Breast epithelium (tissue), 3 donors: Measurements from ENCODE around the gene IGIP.

Source experiments
- POLR2A ChIP-seq: fragments of 450-650 bp; IDR thresholded peaks from one replicate; pipeline ENCODE4 v1.6.1; 2016; ENCODE audit warnings: antibody characterized with exemption, mild to moderate bottlenecking, moderate library complexity
- POLR2AphosphoS5 ChIP-seq, 3 donors: sonication (generic); formaldehyde crosslinking; IDR thresholded peaks; one replicate each; pipeline ENCODE4 v1.6.1; 2017; ENCODE audit warnings: antibody characterized with exemption in 3 of 3
- TF ChIP-seq, protein P1 (sequence below), 3 donors: fragments of 450-650 bp; IDR thresholded peaks; one replicate each; pipeline ENCODE4 v1.5.1; 2016 to 2017; ENCODE audit warnings: antibody characterized with exemption in 3 of 3, mild to moderate bottlenecking in 3 of 3, moderate library complexity in 3 of 3

- TF ChIP-seq POLR2A (no peak), POLR2AphosphoS5 (IDR thresholded peaks at IDR 0.05) (no peak)
- TF ChIP-seq, protein P1, sequence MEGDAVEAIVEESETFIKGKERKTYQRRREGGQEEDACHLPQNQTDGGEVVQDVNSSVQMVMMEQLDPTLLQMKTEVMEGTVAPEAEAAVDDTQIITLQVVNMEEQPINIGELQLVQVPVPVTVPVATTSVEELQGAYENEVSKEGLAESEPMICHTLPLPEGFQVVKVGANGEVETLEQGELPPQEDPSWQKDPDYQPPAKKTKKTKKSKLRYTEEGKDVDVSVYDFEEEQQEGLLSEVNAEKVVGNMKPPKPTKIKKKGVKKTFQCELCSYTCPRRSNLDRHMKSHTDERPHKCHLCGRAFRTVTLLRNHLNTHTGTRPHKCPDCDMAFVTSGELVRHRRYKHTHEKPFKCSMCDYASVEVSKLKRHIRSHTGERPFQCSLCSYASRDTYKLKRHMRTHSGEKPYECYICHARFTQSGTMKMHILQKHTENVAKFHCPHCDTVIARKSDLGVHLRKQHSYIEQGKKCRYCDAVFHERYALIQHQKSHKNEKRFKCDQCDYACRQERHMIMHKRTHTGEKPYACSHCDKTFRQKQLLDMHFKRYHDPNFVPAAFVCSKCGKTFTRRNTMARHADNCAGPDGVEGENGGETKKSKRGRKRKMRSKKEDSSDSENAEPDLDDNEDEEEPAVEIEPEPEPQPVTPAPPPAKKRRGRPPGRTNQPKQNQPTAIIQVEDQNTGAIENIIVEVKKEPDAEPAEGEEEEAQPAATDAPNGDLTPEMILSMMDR (IDR thresholded peaks at IDR 0.05): no peak
These were observed 33.5 kb downstream of the IGIP start for GRCh38 chr5:140159014-140159927.
